Mesendoderm (in vitro differentiated cells): ENCODE measurements around the gene SSBP3.
"Not testable (repeated sequence)": the region's sequence is repeated elsewhere in the genome, so short reads cannot be mapped to it uniquely, and the experiment has no call there.

Experiments used
- DNase-seq: peaks from one replicate; pipeline ENCODE4 v3.0.0; 2013
- H2AK5ac ChIP-seq: 2 replicates; pipeline ENCODE4 v1.6.1; 2013; ENCODE audit warnings: low read length, inconsistent platforms
- H2BK120ac ChIP-seq: 2 replicates; pipeline ENCODE4 v1.6.1; 2013; ENCODE audit warnings: low read depth, mild to moderate bottlenecking, low read length, moderate library complexity, mixed read lengths
- H2BK15ac ChIP-seq: replicated peaks from 2 replicates; pipeline ENCODE4 v1.6.1; 2013; ENCODE audit warnings: low read depth, mild to moderate bottlenecking, moderate library complexity
- H2BK5ac ChIP-seq: 2 replicates; pipeline ENCODE4 v1.6.1; 2013; ENCODE audit warnings: low read length, inconsistent platforms
- H3K18ac ChIP-seq: 2 replicates; pipeline ENCODE4 v1.6.1; 2013; ENCODE audit warnings: mild to moderate bottlenecking, low read length, mixed read lengths
- H3K23ac ChIP-seq: one replicate; pipeline ENCODE4 v1.6.1; 2013; ENCODE audit warnings: low read length
- H3K27ac ChIP-seq: 2 replicates; pipeline ENCODE4 v1.5.1; 2013; ENCODE audit warnings: low read depth, mild to moderate bottlenecking, inconsistent platforms, low read length, moderate library complexity
- H3K27me3 ChIP-seq: 2 replicates; pipeline ENCODE4 v1.6.1; 2013; ENCODE audit warnings: low read length, control low read depth, mild to moderate bottlenecking, inconsistent platforms; ENCODE audit not compliant: insufficient read depth, poor library complexity
- H3K36me3 ChIP-seq: 2 replicates; pipeline ENCODE4 v1.6.1; 2013; ENCODE audit warnings: low read length, inconsistent platforms; ENCODE audit not compliant: control insufficient read depth, insufficient read depth
- H3K4ac ChIP-seq: one replicate; pipeline ENCODE4 v1.6.1; 2013; ENCODE audit warnings: low read depth, mild to moderate bottlenecking, low read length, moderate library complexity
- H3K4me1 ChIP-seq: 2 replicates; pipeline ENCODE4 v1.6.1; 2013; ENCODE audit warnings: low read depth, low read length, inconsistent platforms; ENCODE audit not compliant: control insufficient read depth
- H3K4me2 ChIP-seq: 2 replicates; pipeline ENCODE4 v1.6.1; 2013; ENCODE audit warnings: low read length
- H3K4me3 ChIP-seq: 2 replicates; pipeline ENCODE4 v1.5.1; 2013; ENCODE audit warnings: mild to moderate bottlenecking, low read length
- H3K56ac ChIP-seq: one replicate; pipeline ENCODE4 v1.6.1; 2013; ENCODE audit warnings: low read length
- H3K79me1 ChIP-seq: 2 replicates; pipeline ENCODE4 v1.6.1; 2013; ENCODE audit warnings: low read length, inconsistent platforms
- H3K79me2 ChIP-seq: 2 replicates; pipeline ENCODE4 v1.6.1; 2013; ENCODE audit warnings: mild to moderate bottlenecking, low read length; ENCODE audit not compliant: control insufficient read depth, insufficient read depth
- H3K9ac ChIP-seq: 2 replicates; pipeline ENCODE4 v1.6.1; 2013; ENCODE audit warnings: low read length, inconsistent platforms
- H4K5ac ChIP-seq: one replicate; pipeline ENCODE4 v1.6.1; 2013; ENCODE audit warnings: low read length
- H4K8ac ChIP-seq: one replicate; pipeline ENCODE4 v1.6.1; 2013; ENCODE audit warnings: low read depth, mild to moderate bottlenecking, control low read depth, low read length, moderate library complexity
- WGBS: extraction: QIAGEN DNeasy Blood & Tissue Kit; methylation state at CpG from one replicate; pipeline ENCODE4 v1.1.7; 2013; ENCODE audit warnings: low lambda C conversion rate, missing lambda C conversion rate; ENCODE audit not compliant: insufficient coverage; ENCODE audit errors: extremely low coverage; 5-methylcytosine and 5-hydroxymethylcytosine counted together

SSBP3 gene

GRCh38 chr1:54447081-54447480 lies 40.9 kb upstream of the SSBP3 start:
- H3K4me1 ChIP-seq, H2BK120ac ChIP-seq, H4K8ac ChIP-seq, H3K4me3 ChIP-seq, H3K79me2 ChIP-seq, DNase-seq, H3K27me3 ChIP-seq, H3K9ac ChIP-seq, H4K5ac ChIP-seq, H3K27ac ChIP-seq, H3K79me1 ChIP-seq, H3K23ac ChIP-seq, H2BK5ac ChIP-seq, H3K18ac ChIP-seq, H3K4me2 ChIP-seq, H2BK15ac ChIP-seq, H3K4ac ChIP-seq, H3K36me3 ChIP-seq, H3K56ac ChIP-seq, H2AK5ac ChIP-seq: not testable (repeated sequence)
- no CpG with 5 or more reads among the region's 2 CpGs for WGBS

- WGBS = no CpG with 5 or more reads among the region's 2 CpGs
- no peak overlapping the region for H3K18ac ChIP-seq
- H3K23ac ChIP-seq = no peak overlapping the region
- H2BK120ac ChIP-seq = no peak overlapping the region
- H4K5ac ChIP-seq = no peak overlapping the region
- H3K79me1 ChIP-seq = no peaks in the 10 kb centered on the region
- H3K56ac ChIP-seq = no peak overlapping the region
- H3K27me3 ChIP-seq = no peaks in the 10 kb centered on the region
- no peak overlapping the region for H3K27ac ChIP-seq
- no peak overlapping the region for H2BK5ac ChIP-seq
- DNase-seq = no peak
- H2AK5ac ChIP-seq = no peak overlapping the region
- H4K8ac ChIP-seq = no peak overlapping the region
- no peaks in the 10 kb centered on the region for H3K79me2 ChIP-seq
- H3K4ac ChIP-seq = no peak overlapping the region
- H3K36me3 ChIP-seq = no peaks in the 10 kb centered on the region
- no peak overlapping the region for H3K4me3 ChIP-seq
- H2BK15ac ChIP-seq = no peak overlapping the region
- no peak overlapping the region for H3K4me2 ChIP-seq
- no peak overlapping the region for H3K9ac ChIP-seq
- no peaks in the 10 kb centered on the region for H3K4me1 ChIP-seq
These were observed 36.0 kb upstream of the SSBP3 start for GRCh38 chr1:54442185-54442584.

DNA sequence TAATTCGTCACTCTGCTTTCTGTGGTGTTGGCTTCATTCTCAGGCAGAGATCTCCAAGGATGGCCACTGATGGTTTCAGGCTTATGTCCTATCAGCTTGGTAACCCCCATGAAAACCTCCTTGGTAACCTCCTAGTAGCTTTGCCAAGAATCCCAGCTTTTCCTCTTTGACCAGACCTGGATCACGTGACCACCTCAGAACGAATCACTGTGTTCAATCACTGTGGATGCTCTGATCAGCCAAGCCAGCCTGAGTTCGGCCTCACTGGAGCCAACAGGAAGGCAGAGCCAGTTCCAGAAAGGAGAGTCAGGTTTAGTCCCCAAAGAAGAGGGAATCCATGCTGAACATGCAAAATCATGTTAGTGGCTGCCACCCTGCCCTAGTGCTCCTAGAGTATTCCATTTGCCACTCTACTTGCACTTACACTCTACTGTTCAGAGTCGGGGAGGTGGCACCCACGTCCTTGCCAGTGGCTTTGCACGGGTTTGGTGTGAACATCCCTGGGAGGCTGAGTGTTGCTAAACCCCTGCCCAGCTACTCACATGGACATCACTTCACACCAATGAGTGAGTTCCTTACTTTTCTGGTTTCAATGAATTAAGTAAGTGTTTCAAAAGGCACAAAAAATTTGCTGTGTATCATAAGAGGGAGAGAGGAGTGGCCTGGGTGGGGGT lies 33.5 kb upstream of the SSBP3 start:
- Histone ChIP-seq H3K4me2 (no peak overlapping the region), H3K23ac (no peak overlapping the region), H2AK5ac (no peak overlapping the region), H2BK5ac (no peak overlapping the region), H3K36me3 (no peaks in the 10 kb centered on the region), H3K79me2 (no peaks in the 10 kb centered on the region), H3K18ac (no peak overlapping the region), H3K9ac (no peak overlapping the region), H4K5ac (no peak overlapping the region), H4K8ac (no peak overlapping the region), H2BK15ac (no peak overlapping the region), H3K79me1 (no peaks in the 10 kb centered on the region), H3K27me3 (no peaks in the 10 kb centered on the region), H3K4me3 (no peak overlapping the region), H3K4ac (no peak overlapping the region), H2BK120ac (no peak overlapping the region), H3K4me1 (no peaks in the 10 kb centered on the region), H3K56ac (no peak overlapping the region), H3K27ac (no peak overlapping the region)
- no peak for DNase-seq
- no CpG with 5 or more reads among the region's 7 CpGs for WGBS

- Histone ChIP-seq H3K4me2 (no peak overlapping the region), H4K8ac (no peak overlapping the region), H3K4ac (no peak overlapping the region), H3K4me3 (no peak overlapping the region), H3K27ac (no peak overlapping the region), H3K79me1 (no peaks in the 10 kb centered on the region), H3K4me1 (no peaks in the 10 kb centered on the region), H3K79me2 (no peaks in the 10 kb centered on the region), H3K27me3 (no peaks in the 10 kb centered on the region), H4K5ac (no peak overlapping the region), H2BK15ac (no peak overlapping the region), H3K36me3 (no peaks in the 10 kb centered on the region), H3K9ac (no peak overlapping the region), H2BK5ac (no peak overlapping the region), H3K23ac (no peak overlapping the region), H3K56ac (no peak overlapping the region), H2BK120ac (no peak overlapping the region), H3K18ac (no peak overlapping the region), H2AK5ac (no peak overlapping the region)
- WGBS = no CpG with 5 or more reads among the region's 6 CpGs
- no peak for DNase-seq
These were observed 31.6 kb upstream of the SSBP3 start for GRCh38 chr1:54437783-54438182.

DNA sequence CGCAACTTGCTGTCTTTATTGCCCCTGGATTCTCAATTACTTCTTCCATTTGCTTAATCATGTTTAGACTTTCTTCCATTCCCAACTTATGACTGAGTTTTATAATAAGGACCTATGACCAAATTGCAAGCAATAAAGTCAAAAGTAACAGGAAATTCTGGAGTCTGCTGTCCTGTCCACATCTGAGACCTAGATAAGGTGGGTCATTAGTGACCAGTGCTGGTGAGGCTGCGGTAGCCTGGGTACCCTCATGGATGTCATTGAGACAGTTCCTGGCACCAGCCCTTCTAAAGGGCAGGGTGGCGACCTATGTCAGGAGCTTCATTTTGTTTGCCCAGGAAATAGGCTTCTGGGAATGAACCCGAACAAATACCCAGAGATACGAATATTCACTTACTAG lies 30.6 kb upstream of the SSBP3 start:
- no peak for DNase-seq
- WGBS = no CpG with 5 or more reads among the region's 5 CpGs

GRCh38 chr1:54429838-54430237 lies 23.6 kb upstream of the SSBP3 start:
- DNase-seq = no peak
- WGBS = no CpG with 5 or more reads among the region's 6 CpGs

More for the DNA sequence above, 30.6 kb upstream of the SSBP3 start:
- H2AK5ac ChIP-seq = no peak overlapping the region
- no peak overlapping the region for H3K9ac ChIP-seq
- no peaks in the 10 kb centered on the region for H3K4me1 ChIP-seq
- H4K5ac ChIP-seq = no peak overlapping the region
- H4K8ac ChIP-seq = no peak overlapping the region
- H3K18ac ChIP-seq = no peak overlapping the region
- no peak overlapping the region for H3K23ac ChIP-seq
- no peaks in the 10 kb centered on the region for H3K27me3 ChIP-seq
- H3K4ac ChIP-seq = no peak overlapping the region
- no peak overlapping the region for H3K27ac ChIP-seq
- no peaks in the 10 kb centered on the region for H3K79me2 ChIP-seq
- H2BK5ac ChIP-seq = no peak overlapping the region
- no peak overlapping the region for H2BK15ac ChIP-seq
- no peak overlapping the region for H3K56ac ChIP-seq
- no peaks in the 10 kb centered on the region for H3K36me3 ChIP-seq
- H3K4me3 ChIP-seq = no peak overlapping the region
- no peaks in the 10 kb centered on the region for H3K79me1 ChIP-seq
- no peak overlapping the region for H3K4me2 ChIP-seq
- H2BK120ac ChIP-seq = no peak overlapping the region

More at GRCh38 chr1:54429838-54430237, 23.6 kb upstream of the SSBP3 start:
- H3K27me3 ChIP-seq = no peaks in the 10 kb centered on the region
- no peak overlapping the region for H3K4ac ChIP-seq
- peak overlapping the region; percentile 30 for H3K56ac ChIP-seq
- no peaks in the 10 kb centered on the region for H3K79me1 ChIP-seq
- no peaks in the 10 kb centered on the region for H3K36me3 ChIP-seq
- no peak overlapping the region for H4K5ac ChIP-seq
- no peak overlapping the region for H4K8ac ChIP-seq
- H2BK5ac ChIP-seq = no peak overlapping the region
- H3K4me3 ChIP-seq = no peak overlapping the region
- H3K23ac ChIP-seq = no peak overlapping the region
- H2BK15ac ChIP-seq = no peak overlapping the region
- no peak overlapping the region for H3K18ac ChIP-seq
- no peak overlapping the region for H3K9ac ChIP-seq
- no peak overlapping the region for H2BK120ac ChIP-seq
- H3K4me1 ChIP-seq = no peaks in the 10 kb centered on the region
- H2AK5ac ChIP-seq = no peak overlapping the region
- no peak overlapping the region for H3K4me2 ChIP-seq
- H3K79me2 ChIP-seq = no peaks in the 10 kb centered on the region
- H3K27ac ChIP-seq = no peak overlapping the region
